Fibroblast of lung (primary cell): ENCODE data around the gene ZSWIM6.

Experiments
- CTCF ChIP-seq, 2 donors: IDR thresholded peaks in 1 of 2; conservative IDR thresholded peaks in 1 of 2; 1 replicate in 1 of 2; 2 replicates in 1 of 2; pipeline ENCODE4 v1.5.1; 2011 to 2012; ENCODE audit warnings: low read length in 2 of 2, control low read depth in 1 of 2, inconsistent platforms in 1 of 2, low read depth in 1 of 2, mild to moderate bottlenecking in 1 of 2
- EZH2 ChIP-seq: IDR thresholded peaks from 2 replicates; pipeline ENCODE4 v1.5.1; 2012; ENCODE audit warnings: low read length, control low read depth, mild to moderate bottlenecking; ENCODE audit errors: missing control alignments

GRCh38 chr5:61342071-61342501 lies 10.0 kb downstream of the ZSWIM6 start:
- TF ChIP-seq CTCF (conservative IDR thresholded peaks at IDR 0.05 in 1 of 2, IDR thresholded peaks at IDR 0.05 in 1 of 2; ENCODE audit: low read depth in 1 of 2, low read length in 2 of 2) (no peak), EZH2 (no peak)
